Neutrophil (primary cell): ENCODE results near the gene RPL3.

Source experiments
- H3K27ac ChIP-seq: fragments of 200-600 bp; sonication (generic); 2 replicates; pipeline ENCODE4 v1.5.1; 2016; ENCODE audit warnings: mild to moderate bottlenecking, moderate library complexity
- H3K27me3 ChIP-seq: fragments of 200-600 bp; sonication (generic); 2 replicates; pipeline ENCODE4 v1.6.0; 2016; ENCODE audit warnings: mild to moderate bottlenecking
- H3K36me3 ChIP-seq: fragments of 200-600 bp; sonication (generic); 2 replicates; pipeline ENCODE4 v1.5.1; 2017
- H3K4me1 ChIP-seq, 2 experiments: fragments of 200-600 bp in 1 of 2; sonication (generic) in 1 of 2; 1 replicate in 1 of 2; 2 replicates in 1 of 2; pipeline versions ENCODE4 v1.5.1 to v1.6.1; 2013 to 2016; ENCODE audit warnings: low read depth in 1 of 2, low read length in 1 of 2, mild to moderate bottlenecking in 1 of 2, moderate library complexity in 1 of 2; ENCODE audit not compliant: control insufficient read depth in 1 of 2, insufficient read depth in 1 of 2
- H3K4me3 ChIP-seq, 2 experiments: fragments of 200-600 bp in 1 of 2; sonication (generic) in 1 of 2; 1 replicate in 1 of 2; 2 replicates in 1 of 2; pipeline ENCODE4 v1.5.1; 2013 to 2016; ENCODE audit warnings: low read depth in 1 of 2, low read length in 1 of 2, mild to moderate bottlenecking in 1 of 2, moderate library complexity in 1 of 2
- H3K9me3 ChIP-seq: fragments of 200-600 bp; sonication (generic); 2 replicates; pipeline ENCODE4 v1.5.1; 2016
- TF ChIP-seq, protein P1 (sequence below): fragments of 200-600 bp; sonication (generic); IDR thresholded peaks from 2 replicates; pipeline ENCODE4 v1.5.1; 2016; ENCODE audit warnings: antibody characterized with exemption

The RPL3 gene

DNA sequence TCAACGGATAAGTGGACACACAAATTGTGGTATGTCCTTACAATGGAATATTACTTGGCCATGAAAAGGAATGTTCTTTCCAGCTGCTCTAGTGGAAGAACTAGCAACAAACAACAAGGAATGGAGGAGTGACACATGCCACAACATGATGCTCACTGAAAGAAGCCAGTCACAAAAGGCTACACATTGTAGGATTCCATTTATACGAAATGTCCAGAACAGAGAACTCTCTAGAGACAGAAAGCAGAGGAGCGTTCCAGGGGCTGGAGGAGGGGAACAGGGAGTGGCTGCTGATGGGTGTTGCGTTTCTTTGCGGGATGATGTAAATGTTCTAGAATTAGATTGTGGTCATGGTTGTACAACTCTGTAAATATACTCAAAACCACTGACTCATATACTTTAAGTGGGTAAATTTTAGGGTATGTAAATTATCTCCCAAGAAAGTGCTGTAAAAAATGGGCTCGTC is 42.2 kb downstream of the RPL3 start:
- H3K36me3 ChIP-seq = no peaks in the 10 kb centered on the region
- no peak overlapping the region for H3K27ac ChIP-seq
- H3K4me1 ChIP-seq = no peaks in the 10 kb centered on the region
- no peaks in the 10 kb centered on the region for H3K9me3 ChIP-seq
- TF ChIP-seq, protein P1, sequence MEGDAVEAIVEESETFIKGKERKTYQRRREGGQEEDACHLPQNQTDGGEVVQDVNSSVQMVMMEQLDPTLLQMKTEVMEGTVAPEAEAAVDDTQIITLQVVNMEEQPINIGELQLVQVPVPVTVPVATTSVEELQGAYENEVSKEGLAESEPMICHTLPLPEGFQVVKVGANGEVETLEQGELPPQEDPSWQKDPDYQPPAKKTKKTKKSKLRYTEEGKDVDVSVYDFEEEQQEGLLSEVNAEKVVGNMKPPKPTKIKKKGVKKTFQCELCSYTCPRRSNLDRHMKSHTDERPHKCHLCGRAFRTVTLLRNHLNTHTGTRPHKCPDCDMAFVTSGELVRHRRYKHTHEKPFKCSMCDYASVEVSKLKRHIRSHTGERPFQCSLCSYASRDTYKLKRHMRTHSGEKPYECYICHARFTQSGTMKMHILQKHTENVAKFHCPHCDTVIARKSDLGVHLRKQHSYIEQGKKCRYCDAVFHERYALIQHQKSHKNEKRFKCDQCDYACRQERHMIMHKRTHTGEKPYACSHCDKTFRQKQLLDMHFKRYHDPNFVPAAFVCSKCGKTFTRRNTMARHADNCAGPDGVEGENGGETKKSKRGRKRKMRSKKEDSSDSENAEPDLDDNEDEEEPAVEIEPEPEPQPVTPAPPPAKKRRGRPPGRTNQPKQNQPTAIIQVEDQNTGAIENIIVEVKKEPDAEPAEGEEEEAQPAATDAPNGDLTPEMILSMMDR = no peak
- H3K27me3 ChIP-seq = peaks cover 76% of the 10 kb centered on the region
- no peak overlapping the region for H3K4me3 ChIP-seq

DNA sequence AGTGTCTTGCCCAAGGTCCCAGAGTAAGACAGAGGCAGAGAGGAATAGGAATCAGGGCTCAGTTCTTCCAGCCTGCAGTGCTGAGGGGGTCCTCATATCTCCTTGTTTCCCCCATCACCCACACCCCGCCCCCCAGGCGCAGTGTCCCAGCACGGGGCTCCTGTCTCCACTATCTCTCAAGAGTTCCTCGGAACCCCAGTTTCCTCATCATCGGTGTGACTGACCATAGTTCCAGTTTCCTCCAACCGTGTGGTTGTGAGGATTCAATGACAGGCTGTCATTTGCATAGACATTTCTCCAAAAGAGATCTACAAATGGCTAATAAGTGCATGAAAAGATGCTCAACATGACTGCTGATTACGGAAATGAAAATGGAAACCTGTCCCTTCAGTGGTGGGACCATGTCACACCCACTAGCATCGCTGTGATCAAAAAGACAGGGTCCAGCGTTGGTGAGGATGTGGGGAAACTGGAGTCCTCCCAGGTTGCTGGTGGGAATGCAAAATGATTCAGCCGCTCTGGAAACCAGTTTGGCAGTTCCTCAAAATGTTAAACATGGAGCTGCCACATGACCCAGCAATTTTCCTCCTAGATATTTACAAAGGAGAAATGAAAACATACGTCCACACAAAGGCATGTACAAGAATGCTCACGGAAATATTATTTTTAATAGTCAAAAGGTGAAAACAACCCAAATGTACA is 42.8 kb downstream of the RPL3 start:
- no peaks in the 10 kb centered on the region for H3K9me3 ChIP-seq
- H3K4me1 ChIP-seq = no peaks in the 10 kb centered on the region
- no peak overlapping the region for H3K4me3 ChIP-seq
- H3K27ac ChIP-seq = no peak overlapping the region
- TF ChIP-seq, protein P1 = no peak
- H3K36me3 ChIP-seq = no peaks in the 10 kb centered on the region
- H3K27me3 ChIP-seq = peaks cover 71% of the 10 kb centered on the region

DNA sequence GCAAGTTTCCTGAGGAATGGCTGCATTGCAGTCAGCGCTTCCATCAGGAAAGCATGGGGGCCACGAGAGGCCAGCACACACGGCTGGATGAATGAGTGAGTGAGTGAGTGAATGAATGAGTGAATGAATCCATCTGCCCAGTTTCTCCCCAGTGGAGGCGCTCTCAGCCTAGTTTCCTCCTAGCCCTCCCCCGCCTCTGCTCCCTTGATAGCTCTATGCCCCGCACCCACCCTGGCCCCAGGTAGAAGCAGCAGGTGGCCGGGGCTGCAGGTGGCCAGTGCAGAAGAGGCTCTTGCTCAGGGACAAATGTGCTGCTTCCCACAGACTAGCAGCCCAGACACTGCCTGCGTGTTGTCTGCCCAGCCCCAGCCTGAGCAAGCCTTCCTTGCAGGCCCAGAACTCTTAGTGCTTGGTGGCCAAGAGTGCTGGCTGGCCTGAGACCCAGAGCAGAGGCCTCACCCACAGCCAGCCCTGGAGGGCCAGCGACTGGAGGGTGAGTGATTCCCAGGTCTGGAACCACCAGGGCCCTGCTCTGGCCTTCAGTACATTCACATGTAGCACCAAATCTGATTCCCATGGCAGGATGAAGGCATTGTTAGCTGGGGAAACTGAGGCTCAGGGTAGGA is 43.5 kb downstream of the RPL3 start:
- H3K4me3 ChIP-seq = no peak overlapping the region
- no peaks in the 10 kb centered on the region for H3K4me1 ChIP-seq
- H3K27me3 ChIP-seq = peaks cover 65% of the 10 kb centered on the region
- no peaks in the 10 kb centered on the region for H3K9me3 ChIP-seq
- no peaks in the 10 kb centered on the region for H3K36me3 ChIP-seq
- no peak overlapping the region for H3K27ac ChIP-seq
- TF ChIP-seq, protein P1 = no peak

DNA sequence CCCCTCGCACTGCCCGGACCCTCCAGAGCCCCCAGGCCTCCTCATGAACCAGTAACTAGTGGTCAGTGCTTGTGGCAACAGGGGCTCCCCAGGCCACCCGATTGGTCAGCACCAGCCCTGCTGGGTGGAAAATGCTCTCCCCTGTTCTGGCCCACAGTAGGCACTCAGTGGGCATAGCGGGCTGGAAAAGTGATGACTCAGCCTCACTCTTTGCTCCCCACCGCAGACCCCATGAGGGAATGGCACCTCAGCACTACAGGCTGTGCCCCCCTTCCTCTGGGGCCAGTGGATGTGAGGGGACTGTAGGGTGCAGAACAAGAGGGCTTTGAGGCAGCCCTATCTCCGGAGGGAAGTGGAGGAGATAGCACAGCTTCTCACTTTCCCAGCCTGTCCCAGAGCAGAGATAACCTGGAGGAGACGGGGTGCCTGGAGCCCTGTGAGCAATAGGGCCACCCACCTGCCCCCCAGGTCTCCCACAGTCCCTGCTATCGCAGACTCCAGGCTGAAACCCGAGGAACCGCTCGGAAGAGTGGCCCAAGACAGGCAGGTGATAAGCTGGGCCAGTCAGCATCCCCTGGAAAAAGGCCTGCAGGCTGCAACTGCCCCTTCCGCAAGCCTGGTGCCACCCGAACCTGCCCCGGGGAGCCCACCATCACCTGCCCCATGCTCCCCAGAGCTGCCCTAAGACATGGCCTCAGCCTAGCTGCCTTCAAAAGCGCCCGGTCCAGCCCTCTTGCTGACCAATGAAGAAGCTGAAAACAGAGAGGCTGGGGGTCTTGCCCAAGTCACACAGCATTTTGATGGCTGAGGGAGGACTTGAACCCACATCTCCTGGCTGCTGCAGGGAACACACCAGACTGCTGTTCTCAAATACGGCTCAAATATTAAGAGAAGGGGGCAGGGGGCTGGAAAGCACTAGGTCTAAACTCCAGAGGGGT is 45.2 kb downstream of the RPL3 start:
- Histone ChIP-seq H3K9me3 (no peaks in the 10 kb centered on the region), H3K27ac (no peak overlapping the region), H3K4me1 (no peaks in the 10 kb centered on the region), H3K4me3 (no peak overlapping the region), H3K36me3 (no peaks in the 10 kb centered on the region), H3K27me3 (peaks cover 57% of the 10 kb centered on the region)
- TF ChIP-seq, protein P1 = no peak

DNA sequence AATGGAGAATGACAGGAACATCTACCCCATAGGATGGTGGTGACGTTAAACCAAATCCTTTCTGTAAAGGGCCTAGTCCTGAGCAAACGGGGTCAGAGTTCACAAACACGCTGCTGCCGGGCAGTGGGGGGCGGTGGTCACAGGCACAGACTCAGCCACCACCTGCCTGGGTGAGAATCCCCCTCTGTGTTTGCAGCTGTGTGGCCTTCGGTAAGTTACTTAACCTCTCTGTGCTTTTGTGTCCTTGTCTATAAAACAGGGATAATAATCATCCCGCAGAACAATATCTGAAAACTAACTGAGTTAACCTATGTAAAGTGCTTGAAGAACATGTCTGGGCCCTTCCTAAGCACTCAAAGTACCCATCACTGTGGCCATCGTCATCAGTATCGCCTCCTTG is 48.6 kb downstream of the RPL3 start:
- no peak overlapping the region for H3K27ac ChIP-seq
- TF ChIP-seq, protein P1 = no peak
- H3K36me3 ChIP-seq = no peaks in the 10 kb centered on the region
- peaks cover 30% of the 10 kb centered on the region for H3K27me3 ChIP-seq
- H3K4me3 ChIP-seq = no peak overlapping the region
- H3K9me3 ChIP-seq = no peaks in the 10 kb centered on the region
- H3K4me1 ChIP-seq = no peaks in the 10 kb centered on the region
